CD4-positive, alpha-beta T cell treated with Interferon gamma for 1 hour (primary cell): ENCODE data around the gene PFKP.

ENCODE experiments used
- DNase-seq: peaks from one replicate; pipeline ENCODE4 v3.0.0-alpha.2; 2020

Gene PFKP

GRCh38 chr10:3067118-3067858, at the start of gene PFKP:
TSS of gene PFKP (plus strand) at chr10:3067548. CDS start at chr10:3067596, 48 bp downstream.
- DNase-seq: peak; percentile 39

GRCh38 chr10:3018247-3018646, 49.1 kb upstream of the PFKP start:
- DNase-seq: no peak

GRCh38 chr10:3020311-3020710, 47.0 kb upstream of the PFKP start:
- DNase-seq: no peak

GRCh38 chr10:3020881-3021280, 46.5 kb upstream of the PFKP start:
- no peak for DNase-seq

- no peak for DNase-seq
Observed at GRCh38 chr10:3022027-3022426, 45.3 kb upstream of the PFKP start.

GRCh38 chr10:3023892-3024291, 43.5 kb upstream of the PFKP start:
- no peak for DNase-seq

- no peak for DNase-seq
Observed at GRCh38 chr10:3025026-3025683, 42.2 kb upstream of the PFKP start.

- DNase-seq: no peak
Observed at GRCh38 chr10:3027866-3028265, 39.5 kb upstream of the PFKP start.

GRCh38 chr10:3028441-3028840, 38.9 kb upstream of the PFKP start:
- DNase-seq: no peak

GRCh38 chr10:3030765-3031164, 36.6 kb upstream of the PFKP start:
- no peak for DNase-seq

GRCh38 chr10:3031490-3031889, 35.9 kb upstream of the PFKP start:
- DNase-seq: no peak

GRCh38 chr10:3033925-3034324, 33.4 kb upstream of the PFKP start:
- no peak for DNase-seq

- DNase-seq: no peak
Observed at GRCh38 chr10:3034616-3035015, 32.7 kb upstream of the PFKP start.

- DNase-seq: peak; percentile 50
Observed at GRCh38 chr10:3036155-3037021, 31.0 kb upstream of the PFKP start.

GRCh38 chr10:3037182-3037581, 30.2 kb upstream of the PFKP start:
- no peak for DNase-seq

GRCh38 chr10:3040069-3040468, 27.3 kb upstream of the PFKP start:
- no peak for DNase-seq

GRCh38 chr10:3042589-3042988, 24.8 kb upstream of the PFKP start:
- no peak for DNase-seq

GRCh38 chr10:3043512-3044368, 23.6 kb upstream of the PFKP start:
- peak; percentile 50 for DNase-seq

GRCh38 chr10:3045471-3046209, 21.7 kb upstream of the PFKP start:
- DNase-seq: no peak

GRCh38 chr10:3046210-3046779, 21.1 kb upstream of the PFKP start:
- no peak for DNase-seq

GRCh38 chr10:3046981-3047547, 20.3 kb upstream of the PFKP start:
- DNase-seq: no peak
